Measurements from ENCODE around the gene RIPK4. TPM values are rescaled to one million over a fixed set of nuclear protein-coding genes. Genes with fewer than 3 reads are reported as not detected.

The RIPK4 gene
- total and polyA plus RNA-seq, 9 donors: 0.08 to 12.4 (median 0.90) TPM

DNA sequence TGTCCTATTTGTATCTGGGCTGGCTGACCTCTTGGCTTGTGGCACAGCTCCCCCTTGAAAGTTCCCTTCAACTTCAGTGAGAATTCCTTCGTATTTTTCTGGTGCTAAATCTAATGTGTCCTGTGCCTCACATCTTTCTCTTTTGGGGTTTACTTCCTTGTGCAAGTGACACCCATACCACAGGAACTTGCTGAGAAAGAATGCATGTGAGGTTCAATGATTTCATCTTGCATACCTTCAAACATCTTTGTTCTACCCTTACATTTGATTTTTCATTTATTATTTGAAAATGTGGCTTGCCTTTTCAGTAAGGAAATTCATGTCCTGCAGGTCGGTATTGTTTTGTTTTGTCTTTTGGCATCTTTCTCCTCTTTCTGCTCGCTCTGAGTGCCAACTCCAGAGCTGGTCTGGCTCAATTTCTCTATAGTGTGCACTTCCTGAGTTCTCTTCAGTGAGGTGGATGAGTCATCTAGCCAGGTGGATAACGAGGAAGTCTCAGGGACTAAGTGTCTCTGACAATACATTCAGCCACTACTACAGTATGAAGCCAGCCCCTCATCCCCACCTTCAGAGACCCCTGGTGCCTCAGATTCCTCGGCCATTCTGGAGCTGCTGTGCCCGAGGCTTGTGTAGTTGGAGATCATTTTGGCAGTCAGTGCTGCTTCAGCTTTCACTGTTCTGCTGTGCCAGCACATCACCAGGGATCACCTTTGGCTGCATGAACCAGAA lies 59.5 kb downstream of the RIPK4 start:
- 52 to 59% (median 54%) methylated on average over 6 of the region's 6 CpGs for WGBS, 3 donors
- Histone ChIP-seq H3K4me3 (no peak overlapping the region), H3K27ac (no peak overlapping the region), H3K4me1 (ENCODE audit: insufficient read depth) (no peaks in the 10 kb centered on the region), H3K27me3 (no peaks in the 10 kb centered on the region), H3K9me3 (no peaks in the 10 kb centered on the region), H3K36me3 (no peaks in the 10 kb centered on the region)
- TF ChIP-seq POLR2A (IDR thresholded peaks at IDR 0.05) (no peak), EP300 (IDR thresholded peaks at IDR 0.05) (no peak)
- TF ChIP-seq, protein P1, sequence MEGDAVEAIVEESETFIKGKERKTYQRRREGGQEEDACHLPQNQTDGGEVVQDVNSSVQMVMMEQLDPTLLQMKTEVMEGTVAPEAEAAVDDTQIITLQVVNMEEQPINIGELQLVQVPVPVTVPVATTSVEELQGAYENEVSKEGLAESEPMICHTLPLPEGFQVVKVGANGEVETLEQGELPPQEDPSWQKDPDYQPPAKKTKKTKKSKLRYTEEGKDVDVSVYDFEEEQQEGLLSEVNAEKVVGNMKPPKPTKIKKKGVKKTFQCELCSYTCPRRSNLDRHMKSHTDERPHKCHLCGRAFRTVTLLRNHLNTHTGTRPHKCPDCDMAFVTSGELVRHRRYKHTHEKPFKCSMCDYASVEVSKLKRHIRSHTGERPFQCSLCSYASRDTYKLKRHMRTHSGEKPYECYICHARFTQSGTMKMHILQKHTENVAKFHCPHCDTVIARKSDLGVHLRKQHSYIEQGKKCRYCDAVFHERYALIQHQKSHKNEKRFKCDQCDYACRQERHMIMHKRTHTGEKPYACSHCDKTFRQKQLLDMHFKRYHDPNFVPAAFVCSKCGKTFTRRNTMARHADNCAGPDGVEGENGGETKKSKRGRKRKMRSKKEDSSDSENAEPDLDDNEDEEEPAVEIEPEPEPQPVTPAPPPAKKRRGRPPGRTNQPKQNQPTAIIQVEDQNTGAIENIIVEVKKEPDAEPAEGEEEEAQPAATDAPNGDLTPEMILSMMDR (IDR thresholded peaks at IDR 0.05): no peak
- intact Hi-C loops (cut with DNase I): loop anchor here in 1 of 4 donors (10.0 kb wide), 1 partner anchor 47 kb away; no protein-coding TSS in a partner anchor
- no peak for DNase-seq

DNA sequence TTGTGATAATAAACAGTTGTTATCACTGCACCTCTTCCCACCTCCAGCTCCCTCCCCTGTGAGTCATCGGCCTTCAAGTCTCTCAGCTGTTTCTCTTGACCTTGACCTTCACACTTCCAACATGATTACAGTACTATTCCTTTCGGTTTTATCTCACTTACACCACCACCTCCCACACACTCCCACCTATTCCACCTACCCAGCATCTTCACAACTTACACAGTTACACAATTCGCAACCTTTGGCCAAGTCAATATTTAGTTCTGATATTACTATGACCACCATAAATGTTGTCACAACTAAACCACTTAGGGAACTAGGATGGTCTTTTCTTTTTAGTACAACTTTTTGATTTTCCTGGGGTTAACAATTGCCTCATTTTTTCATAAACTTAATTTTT lies 60.2 kb downstream of the RIPK4 start:
- Histone ChIP-seq H3K27ac (no peak overlapping the region), H3K27me3 (no peaks in the 10 kb centered on the region), H3K4me1 (ENCODE audit: insufficient read depth) (no peaks in the 10 kb centered on the region), H3K4me3 (no peak overlapping the region), H3K36me3 (no peaks in the 10 kb centered on the region), H3K9me3 (no peaks in the 10 kb centered on the region)
- DNase-seq: no peak
- WGBS, 3 donors: 26 to 34% (median 26%) methylated on average over 3 of the region's 3 CpGs
- intact Hi-C loops (cut with DNase I): loop anchor here in 1 of 4 donors (10.0 kb wide), 1 partner anchor 48 kb away; no protein-coding TSS in a partner anchor
- TF ChIP-seq POLR2A (IDR thresholded peaks at IDR 0.05): no peak
- no peak for TF ChIP-seq EP300 (IDR thresholded peaks at IDR 0.05)
- TF ChIP-seq, protein P1 (IDR thresholded peaks at IDR 0.05): no peak

DNA sequence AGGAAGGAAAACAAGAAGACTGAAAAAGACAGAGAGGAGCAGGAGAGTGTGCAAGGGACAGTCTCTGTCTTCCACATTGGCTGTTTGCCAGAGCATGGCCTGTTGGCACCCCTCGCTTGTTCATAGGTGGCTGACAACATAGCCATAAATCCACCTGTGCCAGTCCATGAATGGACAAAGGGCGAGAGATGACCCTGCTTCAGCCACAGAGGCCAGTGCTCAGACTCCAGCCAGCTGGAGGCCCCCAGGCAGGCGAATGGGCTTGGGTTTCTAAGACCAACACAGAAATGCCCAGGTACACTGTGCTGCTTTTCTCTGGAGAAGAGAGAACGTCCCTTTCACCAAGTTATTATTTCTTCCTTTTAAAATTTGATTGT lies 60.6 kb downstream of the RIPK4 start:
- intact Hi-C loops (cut with DNase I): loop anchor here in 1 of 4 donors (10.0 kb wide), 1 partner anchor 49 kb away; no protein-coding TSS in a partner anchor
- WGBS, 3 donors: 52 to 62% (median 60%) methylated on average over 4 of the region's 4 CpGs
- Histone ChIP-seq H3K27me3 (no peaks in the 10 kb centered on the region), H3K9me3 (no peaks in the 10 kb centered on the region), H3K4me1 (ENCODE audit: insufficient read depth) (no peaks in the 10 kb centered on the region), H3K27ac (no peak overlapping the region), H3K4me3 (no peak overlapping the region), H3K36me3 (no peaks in the 10 kb centered on the region)
- DNase-seq: no peak
- no peak for TF ChIP-seq EP300 (IDR thresholded peaks at IDR 0.05)
- TF ChIP-seq, protein P1 (IDR thresholded peaks at IDR 0.05): no peak
- no peak for TF ChIP-seq POLR2A (IDR thresholded peaks at IDR 0.05)

DNA sequence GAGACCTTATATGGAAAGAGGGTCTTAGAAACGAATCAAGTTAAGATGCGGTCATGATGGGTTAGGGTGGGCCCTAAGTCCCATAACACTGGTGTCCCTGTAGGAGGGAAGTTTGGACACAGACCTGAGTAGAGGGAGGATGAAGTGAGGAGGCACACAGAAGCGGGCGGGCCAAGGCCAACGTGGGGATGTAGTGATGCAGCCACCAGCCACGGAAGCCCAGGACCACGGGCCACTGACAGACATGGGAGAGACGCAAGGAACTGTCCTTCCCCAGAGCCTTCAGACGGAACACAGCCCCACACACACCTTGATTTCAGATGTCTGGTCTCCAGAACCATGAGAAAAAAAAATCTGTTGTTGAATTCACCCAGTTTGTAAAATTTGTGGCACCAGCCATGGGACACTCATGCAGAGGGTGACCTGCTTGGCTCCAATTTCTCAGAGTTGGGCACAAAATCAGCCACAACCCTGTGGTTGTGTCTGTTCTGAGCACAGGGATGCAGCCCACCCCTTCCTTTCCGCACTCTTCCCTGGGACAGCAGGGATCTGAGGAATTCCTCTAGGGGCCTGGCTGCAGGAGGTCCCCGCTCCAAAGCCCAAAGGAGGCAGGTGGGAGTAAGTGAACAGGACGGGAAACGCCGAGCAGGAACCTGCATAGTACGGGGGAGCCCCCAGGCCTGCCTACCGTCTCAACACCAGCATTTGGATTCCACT lies 61.1 kb downstream of the RIPK4 start:
- TF ChIP-seq EP300 (IDR thresholded peaks at IDR 0.05): no peak
- no peak for TF ChIP-seq POLR2A (IDR thresholded peaks at IDR 0.05)
- TF ChIP-seq, protein P1 (IDR thresholded peaks at IDR 0.05): no peak
- WGBS, 3 donors: 78 to 83% (median 78%) methylated on average over 16 of the region's 16 CpGs
- H3K36me3 ChIP-seq: no peaks in the 10 kb centered on the region
- H3K27me3 ChIP-seq: no peaks in the 10 kb centered on the region
- no peak overlapping the region for H3K4me3 ChIP-seq
- H3K4me1 ChIP-seq (ENCODE audit: insufficient read depth): no peaks in the 10 kb centered on the region
- H3K27ac ChIP-seq: no peak overlapping the region
- DNase-seq: no peak
- H3K9me3 ChIP-seq: no peaks in the 10 kb centered on the region
- intact Hi-C loops (cut with DNase I): loop anchor here in 1 of 4 donors (10.0 kb wide), 1 partner anchor 49 kb away; no protein-coding TSS in a partner anchor

Measured in ovary (tissue), 9 donors.